DND-41 (cell line): ENCODE data around the gene LILRB3.

Experiments
- EZH2 ChIP-seq: IDR thresholded peaks from 3 replicates; pipeline ENCODE4 v1.6.1; 2012; ENCODE audit warnings: borderline replicate concordance, low read depth, mild to moderate bottlenecking, moderate library complexity, low read length, inconsistent platforms; ENCODE audit not compliant: severe bottlenecking
- TF ChIP-seq, protein P1 (sequence below): IDR thresholded peaks from 2 replicates; pipeline ENCODE4 v1.5.1; 2012; ENCODE audit warnings: borderline replicate concordance, low read length, moderate library complexity, mild to moderate bottlenecking; ENCODE audit not compliant: poor library complexity, severe bottlenecking; ENCODE audit errors: extremely low read depth

DNA sequence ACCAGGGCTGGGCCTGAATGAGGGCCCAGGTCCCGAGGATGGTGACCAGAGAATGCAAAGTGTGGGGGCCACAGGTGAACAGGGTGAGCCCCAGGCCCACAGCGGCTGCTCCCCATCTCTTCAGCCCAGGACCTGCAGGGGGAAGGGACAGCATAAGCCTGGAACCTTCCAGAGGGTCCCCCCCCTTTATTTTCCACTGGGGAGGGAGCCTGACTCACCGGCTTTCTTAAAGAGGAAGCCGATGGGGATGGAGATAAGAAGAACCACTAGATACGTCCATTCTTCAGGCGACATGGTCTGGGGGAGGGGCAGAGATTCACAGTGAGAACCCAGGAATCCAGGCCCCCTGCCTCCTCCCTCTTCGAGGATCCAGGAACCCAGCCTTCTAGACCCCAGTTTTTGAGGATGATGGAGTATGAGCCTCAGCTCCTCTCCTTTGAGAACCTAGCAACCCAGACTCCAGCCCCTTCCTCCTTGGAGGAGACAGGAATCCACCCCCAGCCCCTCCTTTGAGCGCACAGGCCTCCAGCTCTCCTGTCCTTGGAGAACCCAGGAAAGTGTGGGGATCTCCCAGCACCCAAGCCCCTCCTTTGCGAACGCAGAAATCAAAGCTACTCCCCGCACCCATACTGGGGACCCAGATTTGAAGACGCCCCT, 34.5 kb downstream of the LILRB3 start:
- TF ChIP-seq, protein P1, sequence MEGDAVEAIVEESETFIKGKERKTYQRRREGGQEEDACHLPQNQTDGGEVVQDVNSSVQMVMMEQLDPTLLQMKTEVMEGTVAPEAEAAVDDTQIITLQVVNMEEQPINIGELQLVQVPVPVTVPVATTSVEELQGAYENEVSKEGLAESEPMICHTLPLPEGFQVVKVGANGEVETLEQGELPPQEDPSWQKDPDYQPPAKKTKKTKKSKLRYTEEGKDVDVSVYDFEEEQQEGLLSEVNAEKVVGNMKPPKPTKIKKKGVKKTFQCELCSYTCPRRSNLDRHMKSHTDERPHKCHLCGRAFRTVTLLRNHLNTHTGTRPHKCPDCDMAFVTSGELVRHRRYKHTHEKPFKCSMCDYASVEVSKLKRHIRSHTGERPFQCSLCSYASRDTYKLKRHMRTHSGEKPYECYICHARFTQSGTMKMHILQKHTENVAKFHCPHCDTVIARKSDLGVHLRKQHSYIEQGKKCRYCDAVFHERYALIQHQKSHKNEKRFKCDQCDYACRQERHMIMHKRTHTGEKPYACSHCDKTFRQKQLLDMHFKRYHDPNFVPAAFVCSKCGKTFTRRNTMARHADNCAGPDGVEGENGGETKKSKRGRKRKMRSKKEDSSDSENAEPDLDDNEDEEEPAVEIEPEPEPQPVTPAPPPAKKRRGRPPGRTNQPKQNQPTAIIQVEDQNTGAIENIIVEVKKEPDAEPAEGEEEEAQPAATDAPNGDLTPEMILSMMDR = no peak
- TF ChIP-seq EZH2 = no peak
